AG04449 (cell line): Measurements from ENCODE around the gene ZDHHC3.

Experiments used
- CTCF ChIA-PET: fragments of 350-600 bp; formaldehyde crosslinking; extraction: SDS; loops from one replicate; lab custom pipeline; 2021; ENCODE audit warnings: antibody characterized with exemption; lab: Yijun Ruan, JAX
- POLR2A ChIA-PET: fragments of 400-600, 350-600 bp; formaldehyde crosslinking; extraction: SDS; loops from one replicate; lab custom pipeline; 2020; ENCODE audit warnings: antibody characterized with exemption, inconsistent platforms; lab: Yijun Ruan, JAX
- DNase-seq: peaks from one replicate; pipeline ENCODE4 v3.0.0-alpha.2; 2010; ENCODE audit warnings: low read depth, low spot score
- H3K4me3 ChIP-seq: 2 replicates; pipeline ENCODE4 v1.5.1; 2011; ENCODE audit warnings: low read depth, mild to moderate bottlenecking, control low read depth, low read length
- CTCF ChIP-seq: IDR thresholded peaks from one replicate; pipeline ENCODE4 v1.5.1; 2011; ENCODE audit warnings: mild to moderate bottlenecking, moderate library complexity, low read length, control low read depth, inconsistent platforms; ENCODE audit not compliant: insufficient read depth; ENCODE audit errors: missing control alignments

ZDHHC3 gene

GRCh38 chr3:44880284-44880683 lies 95.7 kb downstream of the ZDHHC3 start:
- ChIA-PET CTCF (no interaction called here), POLR2A (no interaction called here)

GRCh38 chr3:44877333-44877732 lies 98.6 kb downstream of the ZDHHC3 start:
- TF ChIP-seq CTCF: no peak

More at GRCh38 chr3:44880284-44880683, 95.7 kb downstream of the ZDHHC3 start:
- no peak for TF ChIP-seq CTCF
- H3K4me3 ChIP-seq: no peak overlapping the region
- DNase-seq: no peak

GRCh38 chr3:44875596-44875995 lies 100.4 kb downstream of the ZDHHC3 start:
- H3K4me3 ChIP-seq: no peak overlapping the region
- TF ChIP-seq CTCF: no peak
- ChIA-PET POLR2A (no interaction called here), CTCF (no interaction called here)
- no peak for DNase-seq

More at GRCh38 chr3:44877333-44877732, 98.6 kb downstream of the ZDHHC3 start:
- CTCF ChIA-PET: no interaction called here
- POLR2A ChIA-PET: no interaction called here
- DNase-seq: no peak
- no peak overlapping the region for H3K4me3 ChIP-seq
